GM12878 (cell line): ENCODE results near the gene IGSF8.

Experiments used
- CEBPB ChIP-seq, 2 experiments: fragments of 150-350 bp in 1 of 2; IDR thresholded peaks; 2 replicates each; pipeline ENCODE4 v1.6.1; 2012 to 2014; ENCODE audit warnings: low read depth in 2 of 2, low read length in 2 of 2, borderline replicate concordance in 1 of 2, inconsistent platforms in 1 of 2
- CREM ChIP-seq: IDR thresholded peaks from 2 replicates; pipeline ENCODE4 v1.6.1; 2014; ENCODE audit warnings: antibody characterized with exemption, low read depth
- ESRRA ChIP-seq: IDR thresholded peaks from 2 replicates; pipeline ENCODE4 v1.6.1; 2012; ENCODE audit warnings: mild to moderate bottlenecking, low read length, improper control_type of control experiment
- EZH2 ChIP-seq: IDR thresholded peaks from 2 replicates; pipeline ENCODE4 v1.6.1; 2012; ENCODE audit warnings: low read depth, mild to moderate bottlenecking, control low read depth, inconsistent platforms, low read length, borderline replicate concordance; ENCODE audit not compliant: control insufficient read depth
- HDAC2 ChIP-seq: fragments of 200-600 bp; sonication (generic); IDR thresholded peaks from 2 replicates; pipeline ENCODE4 v1.6.1; 2017
- MXI1 ChIP-seq: fragments of 150-350 bp; IDR thresholded peaks from 2 replicates; pipeline ENCODE4 v1.6.1; 2011; ENCODE audit warnings: low read depth, mild to moderate bottlenecking, inconsistent platforms, low read length, improper control_type of control experiment
- SIN3A ChIP-seq: IDR thresholded peaks from 2 replicates; pipeline ENCODE4 v1.6.1; 2012; ENCODE audit warnings: low read depth, low read length, improper control_type of control experiment
- SMAD1 ChIP-seq: fragments of 450-650 bp; IDR thresholded peaks from 2 replicates; pipeline ENCODE4 v1.6.1; 2018; ENCODE audit warnings: mild to moderate bottlenecking, low read depth; ENCODE audit not compliant: partially characterized antibody
- SUPT20H ChIP-seq: IDR thresholded peaks from 2 replicates; pipeline ENCODE4 v1.6.1; 2011; ENCODE audit warnings: low read depth, mild to moderate bottlenecking, low read length, moderate library complexity, borderline replicate concordance; ENCODE audit not compliant: control insufficient read depth
- ZNF207 ChIP-seq: fragments of 450-650 bp; IDR thresholded peaks from 2 replicates; pipeline ENCODE4 v1.6.1; 2014; ENCODE audit warnings: antibody characterized with exemption, mild to moderate bottlenecking, borderline replicate concordance
- TF ChIP-seq, protein P1 (sequence below): IDR thresholded peaks from 2 replicates; pipeline ENCODE4 v1.6.1; 2012; ENCODE audit warnings: low read depth, low read length, improper control_type of control experiment
- TF ChIP-seq, protein P2 (sequence below), 3 experiments: IDR thresholded peaks in 2 of 3; conservative IDR thresholded peaks in 1 of 3; 2 replicates each; pipeline ENCODE4 v1.5.1; 2011; ENCODE audit warnings: low read depth in 3 of 3, low read length in 3 of 3, mild to moderate bottlenecking in 3 of 3, control low read depth in 2 of 3, moderate library complexity in 2 of 3, inconsistent platforms in 1 of 3, mixed read lengths in 1 of 3; ENCODE audit not compliant: control insufficient read depth in 2 of 3, insufficient read depth in 1 of 3; ENCODE audit errors: extremely low read depth in 1 of 3
- TF ChIP-seq, protein P3 (sequence below): IDR thresholded peaks from 2 replicates; pipeline ENCODE4 v1.6.1; 2012; ENCODE audit warnings: mild to moderate bottlenecking, low read depth, low read length

DNA sequence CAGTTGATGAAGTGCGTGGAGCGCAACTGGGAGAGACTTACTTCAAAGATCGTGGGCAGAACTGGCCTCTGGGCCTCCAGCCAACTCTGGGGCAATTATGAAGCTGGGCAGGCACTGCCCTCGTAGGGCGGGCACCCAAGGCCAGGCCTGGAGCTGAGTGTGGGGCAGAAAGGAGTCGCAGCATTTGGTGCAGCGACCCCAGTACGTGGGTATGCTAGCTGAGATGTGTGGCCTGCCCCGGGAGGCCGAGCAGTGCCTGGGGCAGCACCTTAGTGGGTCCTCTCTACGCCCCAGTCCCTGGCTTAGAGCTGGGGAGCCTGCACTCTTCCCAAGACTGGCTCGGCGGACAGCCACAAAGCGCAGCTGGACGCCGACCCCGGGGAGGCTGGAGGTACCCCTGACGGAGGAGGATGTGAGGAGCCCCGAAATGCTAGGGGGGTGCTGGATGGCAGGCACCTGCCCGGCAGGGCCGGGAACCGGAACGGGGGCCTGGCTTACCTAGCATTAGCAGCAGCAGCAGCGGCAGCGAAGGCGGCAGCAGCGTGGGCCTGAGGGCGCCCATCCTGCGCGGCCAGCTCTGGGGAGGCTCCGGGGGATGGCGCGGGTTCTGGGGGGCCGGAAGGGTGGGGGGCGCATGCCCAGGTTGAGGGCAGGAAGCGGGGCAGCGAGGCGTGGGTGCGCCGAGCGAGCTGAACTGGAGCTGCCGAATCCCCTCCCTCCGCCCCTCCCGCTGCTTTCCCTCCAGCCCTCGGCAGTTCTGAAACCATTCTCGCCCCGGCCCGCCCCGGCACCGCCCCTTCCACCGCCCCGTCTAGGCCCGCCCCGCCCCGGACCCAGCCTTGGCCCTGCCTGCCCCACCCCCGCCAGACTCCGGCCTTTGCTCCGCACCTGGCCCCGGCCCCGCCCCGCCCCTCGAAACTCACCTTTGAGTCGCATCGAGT lies at the start of gene IGSF8:
- TF ChIP-seq ESRRA (no peak), HDAC2 (no peak), CEBPB (IDR thresholded peaks at IDR 0.05; ENCODE audit: borderline replicate concordance in 1 of 2, low read depth in 2 of 2, low read length in 2 of 2) (no peak), CREM (peak; percentile 6; the same call in 1 of the 2 replicates), SUPT20H (no peak), MXI1 (no peak), SIN3A (no peak), ZNF207 (no peak), EZH2 (no peak), SMAD1 (no peak)
- TF ChIP-seq, protein P1, sequence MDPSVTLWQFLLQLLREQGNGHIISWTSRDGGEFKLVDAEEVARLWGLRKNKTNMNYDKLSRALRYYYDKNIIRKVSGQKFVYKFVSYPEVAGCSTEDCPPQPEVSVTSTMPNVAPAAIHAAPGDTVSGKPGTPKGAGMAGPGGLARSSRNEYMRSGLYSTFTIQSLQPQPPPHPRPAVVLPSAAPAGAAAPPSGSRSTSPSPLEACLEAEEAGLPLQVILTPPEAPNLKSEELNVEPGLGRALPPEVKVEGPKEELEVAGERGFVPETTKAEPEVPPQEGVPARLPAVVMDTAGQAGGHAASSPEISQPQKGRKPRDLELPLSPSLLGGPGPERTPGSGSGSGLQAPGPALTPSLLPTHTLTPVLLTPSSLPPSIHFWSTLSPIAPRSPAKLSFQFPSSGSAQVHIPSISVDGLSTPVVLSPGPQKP: no peak
- TF ChIP-seq, protein P2, sequence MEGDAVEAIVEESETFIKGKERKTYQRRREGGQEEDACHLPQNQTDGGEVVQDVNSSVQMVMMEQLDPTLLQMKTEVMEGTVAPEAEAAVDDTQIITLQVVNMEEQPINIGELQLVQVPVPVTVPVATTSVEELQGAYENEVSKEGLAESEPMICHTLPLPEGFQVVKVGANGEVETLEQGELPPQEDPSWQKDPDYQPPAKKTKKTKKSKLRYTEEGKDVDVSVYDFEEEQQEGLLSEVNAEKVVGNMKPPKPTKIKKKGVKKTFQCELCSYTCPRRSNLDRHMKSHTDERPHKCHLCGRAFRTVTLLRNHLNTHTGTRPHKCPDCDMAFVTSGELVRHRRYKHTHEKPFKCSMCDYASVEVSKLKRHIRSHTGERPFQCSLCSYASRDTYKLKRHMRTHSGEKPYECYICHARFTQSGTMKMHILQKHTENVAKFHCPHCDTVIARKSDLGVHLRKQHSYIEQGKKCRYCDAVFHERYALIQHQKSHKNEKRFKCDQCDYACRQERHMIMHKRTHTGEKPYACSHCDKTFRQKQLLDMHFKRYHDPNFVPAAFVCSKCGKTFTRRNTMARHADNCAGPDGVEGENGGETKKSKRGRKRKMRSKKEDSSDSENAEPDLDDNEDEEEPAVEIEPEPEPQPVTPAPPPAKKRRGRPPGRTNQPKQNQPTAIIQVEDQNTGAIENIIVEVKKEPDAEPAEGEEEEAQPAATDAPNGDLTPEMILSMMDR (IDR thresholded peaks at IDR 0.05 in 2 of 3, conservative IDR thresholded peaks at IDR 0.05 in 1 of 3; ENCODE audit: control insufficient read depth in 2 of 3, extremely low read depth in 1 of 3, insufficient read depth in 1 of 3, low read depth in 3 of 3, low read length in 3 of 3): no peak
- TF ChIP-seq, protein P3, sequence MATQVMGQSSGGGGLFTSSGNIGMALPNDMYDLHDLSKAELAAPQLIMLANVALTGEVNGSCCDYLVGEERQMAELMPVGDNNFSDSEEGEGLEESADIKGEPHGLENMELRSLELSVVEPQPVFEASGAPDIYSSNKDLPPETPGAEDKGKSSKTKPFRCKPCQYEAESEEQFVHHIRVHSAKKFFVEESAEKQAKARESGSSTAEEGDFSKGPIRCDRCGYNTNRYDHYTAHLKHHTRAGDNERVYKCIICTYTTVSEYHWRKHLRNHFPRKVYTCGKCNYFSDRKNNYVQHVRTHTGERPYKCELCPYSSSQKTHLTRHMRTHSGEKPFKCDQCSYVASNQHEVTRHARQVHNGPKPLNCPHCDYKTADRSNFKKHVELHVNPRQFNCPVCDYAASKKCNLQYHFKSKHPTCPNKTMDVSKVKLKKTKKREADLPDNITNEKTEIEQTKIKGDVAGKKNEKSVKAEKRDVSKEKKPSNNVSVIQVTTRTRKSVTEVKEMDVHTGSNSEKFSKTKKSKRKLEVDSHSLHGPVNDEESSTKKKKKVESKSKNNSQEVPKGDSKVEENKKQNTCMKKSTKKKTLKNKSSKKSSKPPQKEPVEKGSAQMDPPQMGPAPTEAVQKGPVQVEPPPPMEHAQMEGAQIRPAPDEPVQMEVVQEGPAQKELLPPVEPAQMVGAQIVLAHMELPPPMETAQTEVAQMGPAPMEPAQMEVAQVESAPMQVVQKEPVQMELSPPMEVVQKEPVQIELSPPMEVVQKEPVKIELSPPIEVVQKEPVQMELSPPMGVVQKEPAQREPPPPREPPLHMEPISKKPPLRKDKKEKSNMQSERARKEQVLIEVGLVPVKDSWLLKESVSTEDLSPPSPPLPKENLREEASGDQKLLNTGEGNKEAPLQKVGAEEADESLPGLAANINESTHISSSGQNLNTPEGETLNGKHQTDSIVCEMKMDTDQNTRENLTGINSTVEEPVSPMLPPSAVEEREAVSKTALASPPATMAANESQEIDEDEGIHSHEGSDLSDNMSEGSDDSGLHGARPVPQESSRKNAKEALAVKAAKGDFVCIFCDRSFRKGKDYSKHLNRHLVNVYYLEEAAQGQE: no peak
